GM18907 (cell line): ENCODE measurements around the gene CNPY3.
"Not testable (repeated sequence)": the region's sequence is repeated elsewhere in the genome, so short reads cannot be mapped to it uniquely, and the experiment has no call there.

ENCODE experiments used
- ATAC-seq: cut with Tn5 transposase; IDR thresholded peaks from one replicate; pipeline ENCODE4 v1.9.1; 2021; ENCODE audit warnings: mild to moderate bottlenecking, moderate library complexity; ENCODE audit not compliant: unreplicated experiment

Gene CNPY3

GRCh38 chr6:42914546-42914945 lies 14.7 kb upstream of the CNPY3 start:
- ATAC-seq, result no peak

- ATAC-seq, result no peak
These were observed 13.5 kb upstream of the CNPY3 start, which contains the start of gene PTCRA for GRCh38 chr6:42915732-42916131. Gene PTCRA, plus strand, starts transcription at chr6:42916053. Its CDS starts 17 bp downstream, at chr6:42916070.

- ATAC-seq, result no peak
These were observed 13.0 kb upstream of the CNPY3 start for GRCh38 chr6:42916288-42916687.

GRCh38 chr6:42921801-42922200 lies 7.5 kb upstream of the CNPY3 start:
- no peak for ATAC-seq

- no peak for ATAC-seq
These were observed 5.6 kb upstream of the CNPY3 start for GRCh38 chr6:42923666-42924065.

- ATAC-seq, result no peak
These were observed 3.9 kb upstream of the CNPY3 start for GRCh38 chr6:42925248-42925857.

- ATAC-seq, result peak; percentile 55
These were observed 611 bp downstream of the CNPY3 start for GRCh38 chr6:42929821-42930360.

GRCh38 chr6:42932412-42932811 lies 3.1 kb downstream of the CNPY3 start:
- no peak for ATAC-seq

GRCh38 chr6:42933205-42933604 lies 3.9 kb downstream of the CNPY3 start:
- ATAC-seq, result no peak

- ATAC-seq, result no peak
These were observed 6.0 kb downstream of the CNPY3 start for GRCh38 chr6:42935322-42935721.

GRCh38 chr6:42936398-42936797 lies 7.1 kb downstream of the CNPY3 start:
- ATAC-seq, result no peak

GRCh38 chr6:42937548-42938427 lies 8.5 kb downstream of the CNPY3 start:
- no peak for ATAC-seq

- ATAC-seq, result no peak
These were observed 9.1 kb downstream of the CNPY3 start for GRCh38 chr6:42938428-42938796.

- ATAC-seq, result no peak
These were observed 9.9 kb downstream of the CNPY3 start for GRCh38 chr6:42938987-42939809.

GRCh38 chr6:42939810-42940167 lies 10.5 kb downstream of the CNPY3 start:
- ATAC-seq, result no peak

GRCh38 chr6:42940493-42941045 lies 11.3 kb downstream of the CNPY3 start:
- ATAC-seq, result no peak

- ATAC-seq, result not testable (repeated sequence)
These were observed 12.1 kb downstream of the CNPY3 start for GRCh38 chr6:42941356-42941755.

GRCh38 chr6:42942444-42942843 lies 13.2 kb downstream of the CNPY3 start:
- ATAC-seq, result no peak

GRCh38 chr6:42947950-42948349 lies 18.7 kb downstream of the CNPY3 start:
- ATAC-seq, result no peak

- no peak for ATAC-seq
These were observed 23.1 kb downstream of the CNPY3 start for GRCh38 chr6:42952389-42952788.

GRCh38 chr6:42954405-42954804 lies 25.1 kb downstream of the CNPY3 start:
- not testable (repeated sequence) for ATAC-seq
